Neural cell (in vitro differentiated cells): ENCODE results near the gene CPD. TPM values are rescaled to one million over a fixed set of nuclear protein-coding genes. Genes with fewer than 3 reads are reported as not detected.

ENCODE experiments used
- H2AFZ ChIP-seq: fragments of 200-600, 300-800 bp; sonication (generic), shearing (Covaris generic); 2 replicates; pipeline ENCODE4 v1.6.0; 2014; ENCODE audit warnings: low read depth, mild to moderate bottlenecking, antibody characterized with exemption, low read length, moderate library complexity
- H3F3A ChIP-seq: fragments of 200-600 bp; shearing (Covaris generic); 2 replicates; pipeline ENCODE4 v1.6.1; 2016; ENCODE audit warnings: mild to moderate bottlenecking, moderate library complexity, mixed read lengths, antibody characterized with exemption, low read length; ENCODE audit not compliant: insufficient read depth, poor library complexity, severe bottlenecking
- H3K27ac ChIP-seq: fragments of 200-600, 300-800 bp; sonication (generic), shearing (Covaris generic); 2 replicates; pipeline ENCODE4 v1.5.1; 2014; ENCODE audit warnings: mild to moderate bottlenecking, low read length, moderate library complexity
- H3K27me3 ChIP-seq: fragments of 300-800, 200-600 bp; sonication (generic), shearing (Covaris generic); 2 replicates; pipeline ENCODE4 v1.6.0; 2014; ENCODE audit warnings: mild to moderate bottlenecking, low read depth, low read length, moderate library complexity; ENCODE audit not compliant: insufficient read depth
- H3K36me3 ChIP-seq: fragments of 300-800, 200-600 bp; sonication (generic), shearing (Covaris generic); 2 replicates; pipeline ENCODE4 v1.5.1; 2014; ENCODE audit warnings: mild to moderate bottlenecking, antibody characterized with exemption, low read length, moderate library complexity; ENCODE audit not compliant: insufficient read depth
- H3K4me2 ChIP-seq: fragments of 300-800, 200-600 bp; sonication (generic), shearing (Covaris generic); 2 replicates; pipeline ENCODE4 v1.6.0; 2014; ENCODE audit warnings: mild to moderate bottlenecking, low read length
- H3K4me3 ChIP-seq: fragments of 300-800, 200-600 bp; sonication (generic), shearing (Covaris generic); 2 replicates; pipeline ENCODE4 v1.5.1; 2014; ENCODE audit warnings: mild to moderate bottlenecking, low read length, moderate library complexity
- H3K79me2 ChIP-seq: fragments of 200-600 bp; shearing (Covaris generic); replicated peaks from 2 replicates; pipeline ENCODE4 v1.6.0; 2014; ENCODE audit warnings: mild to moderate bottlenecking, low read length, moderate library complexity; ENCODE audit not compliant: insufficient read depth
- H3K9ac ChIP-seq: fragments of 300-800, 200-600 bp; sonication (generic), shearing (Covaris generic); 2 replicates; pipeline ENCODE4 v1.6.1; 2016; ENCODE audit warnings: mild to moderate bottlenecking, low read length, mixed read lengths
- H3K9me2 ChIP-seq: fragments of 200-600 bp; shearing (Covaris generic); 2 replicates; pipeline ENCODE4 v1.6.1; 2016; ENCODE audit warnings: mild to moderate bottlenecking, low read length, mixed read lengths; ENCODE audit not compliant: insufficient read depth
- H3K9me3 ChIP-seq: fragments of 200-600, 300-800 bp; sonication (generic), shearing (Covaris generic); 2 replicates; pipeline ENCODE4 v1.6.1; 2016; ENCODE audit warnings: mild to moderate bottlenecking, mixed run types, low read length, moderate library complexity, mixed read lengths
- H4K20me1 ChIP-seq: fragments of 200-600 bp; shearing (Covaris generic); 2 replicates; pipeline ENCODE4 v1.6.1; 2016; ENCODE audit warnings: mild to moderate bottlenecking, mixed run types; ENCODE audit not compliant: insufficient read depth
- EP300 ChIP-seq: fragments of 450-650 bp; conservative IDR thresholded peaks from 2 replicates; pipeline ENCODE4 v1.6.1; 2014; ENCODE audit warnings: antibody characterized with exemption, mild to moderate bottlenecking, moderate library complexity; ENCODE audit not compliant: poor library complexity, severe bottlenecking
- EZH2 ChIP-seq: fragments of 200-600, 300-800 bp; shearing (Covaris generic), sonication (generic); IDR thresholded peaks from 2 replicates; pipeline ENCODE4 v1.6.1; 2014; ENCODE audit warnings: antibody characterized with exemption, low read length, borderline replicate concordance, mild to moderate bottlenecking; ENCODE audit not compliant: insufficient read depth, poor library complexity, severe bottlenecking
- MXI1 ChIP-seq: fragments of 450-650 bp; conservative IDR thresholded peaks from 2 replicates; pipeline ENCODE4 v1.6.1; 2014; ENCODE audit warnings: antibody characterized with exemption, mild to moderate bottlenecking; ENCODE audit not compliant: poor library complexity, severe bottlenecking
- POLR2AphosphoS5 ChIP-seq: IDR thresholded peaks from 2 replicates; pipeline ENCODE4 v1.6.1; 2012
- RAD21 ChIP-seq: fragments of 450-650 bp; conservative IDR thresholded peaks from 2 replicates; pipeline ENCODE4 v1.6.1; 2014; ENCODE audit warnings: antibody characterized with exemption, mild to moderate bottlenecking, moderate library complexity
- SMC3 ChIP-seq: fragments of 450-650 bp; conservative IDR thresholded peaks from 2 replicates; pipeline ENCODE4 v1.6.1; 2014; ENCODE audit warnings: antibody characterized with exemption, mild to moderate bottlenecking, moderate library complexity; ENCODE audit not compliant: poor library complexity
- TAF1 ChIP-seq: IDR thresholded peaks from 2 replicates; pipeline ENCODE4 v1.6.1; 2012; ENCODE audit warnings: low read depth
- polyA plus RNA-seq: library from polyadenylated mRNA; depleted of rRNA; stranded (reverse); fragments of >200 nt; gene quantifications from 2 replicates; pipeline ENCODE4 v1.2.3, GENCODE V29; 2014
- TF ChIP-seq, protein P1 (sequence below): fragments of 450-650 bp; IDR thresholded peaks from 2 replicates; pipeline ENCODE4 v1.5.1; 2014; ENCODE audit warnings: antibody characterized with exemption, mild to moderate bottlenecking, moderate library complexity; ENCODE audit not compliant: poor library complexity, severe bottlenecking
- TF ChIP-seq, protein P2 (sequence below): IDR thresholded peaks from 2 replicates; pipeline ENCODE4 v1.6.1; 2012; ENCODE audit warnings: borderline replicate concordance

The CPD gene
- polyA plus RNA-seq, 1 donor from 2014 or later = 14.1 TPM

DNA sequence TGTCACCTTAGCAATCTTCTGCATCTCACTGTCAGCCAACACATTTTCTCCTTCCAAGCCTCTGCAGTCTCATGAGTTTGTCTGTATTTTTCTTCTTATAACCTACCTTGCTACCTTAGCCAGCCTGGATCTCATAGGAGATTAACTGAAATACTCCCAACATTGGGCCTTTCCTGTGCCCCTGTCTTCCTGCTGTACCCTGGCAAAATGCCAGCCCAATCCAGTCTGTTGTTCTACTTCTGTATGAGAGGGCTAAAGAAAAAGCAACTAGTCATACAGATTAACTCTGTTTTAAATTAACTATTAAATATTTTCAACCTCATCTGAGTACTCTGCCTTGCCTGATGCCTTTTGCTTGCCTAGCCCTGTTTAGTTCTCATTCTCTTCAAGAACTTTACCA, 116.9 kb downstream of the CPD start:
- H3K79me2 ChIP-seq = no peaks in the 10 kb centered on the region
- no peaks in the 10 kb centered on the region for H3K27me3 ChIP-seq
- no peak overlapping the region for H3K27ac ChIP-seq
- no peaks in the 10 kb centered on the region for H3F3A ChIP-seq
- TF ChIP-seq EZH2 (no peak), EP300 (no peak), SMC3 (no peak), RAD21 (no peak), MXI1 (no peak), TAF1 (no peak), POLR2AphosphoS5 (no peak)
- TF ChIP-seq, protein P1, sequence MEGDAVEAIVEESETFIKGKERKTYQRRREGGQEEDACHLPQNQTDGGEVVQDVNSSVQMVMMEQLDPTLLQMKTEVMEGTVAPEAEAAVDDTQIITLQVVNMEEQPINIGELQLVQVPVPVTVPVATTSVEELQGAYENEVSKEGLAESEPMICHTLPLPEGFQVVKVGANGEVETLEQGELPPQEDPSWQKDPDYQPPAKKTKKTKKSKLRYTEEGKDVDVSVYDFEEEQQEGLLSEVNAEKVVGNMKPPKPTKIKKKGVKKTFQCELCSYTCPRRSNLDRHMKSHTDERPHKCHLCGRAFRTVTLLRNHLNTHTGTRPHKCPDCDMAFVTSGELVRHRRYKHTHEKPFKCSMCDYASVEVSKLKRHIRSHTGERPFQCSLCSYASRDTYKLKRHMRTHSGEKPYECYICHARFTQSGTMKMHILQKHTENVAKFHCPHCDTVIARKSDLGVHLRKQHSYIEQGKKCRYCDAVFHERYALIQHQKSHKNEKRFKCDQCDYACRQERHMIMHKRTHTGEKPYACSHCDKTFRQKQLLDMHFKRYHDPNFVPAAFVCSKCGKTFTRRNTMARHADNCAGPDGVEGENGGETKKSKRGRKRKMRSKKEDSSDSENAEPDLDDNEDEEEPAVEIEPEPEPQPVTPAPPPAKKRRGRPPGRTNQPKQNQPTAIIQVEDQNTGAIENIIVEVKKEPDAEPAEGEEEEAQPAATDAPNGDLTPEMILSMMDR = no peak
- TF ChIP-seq, protein P2, sequence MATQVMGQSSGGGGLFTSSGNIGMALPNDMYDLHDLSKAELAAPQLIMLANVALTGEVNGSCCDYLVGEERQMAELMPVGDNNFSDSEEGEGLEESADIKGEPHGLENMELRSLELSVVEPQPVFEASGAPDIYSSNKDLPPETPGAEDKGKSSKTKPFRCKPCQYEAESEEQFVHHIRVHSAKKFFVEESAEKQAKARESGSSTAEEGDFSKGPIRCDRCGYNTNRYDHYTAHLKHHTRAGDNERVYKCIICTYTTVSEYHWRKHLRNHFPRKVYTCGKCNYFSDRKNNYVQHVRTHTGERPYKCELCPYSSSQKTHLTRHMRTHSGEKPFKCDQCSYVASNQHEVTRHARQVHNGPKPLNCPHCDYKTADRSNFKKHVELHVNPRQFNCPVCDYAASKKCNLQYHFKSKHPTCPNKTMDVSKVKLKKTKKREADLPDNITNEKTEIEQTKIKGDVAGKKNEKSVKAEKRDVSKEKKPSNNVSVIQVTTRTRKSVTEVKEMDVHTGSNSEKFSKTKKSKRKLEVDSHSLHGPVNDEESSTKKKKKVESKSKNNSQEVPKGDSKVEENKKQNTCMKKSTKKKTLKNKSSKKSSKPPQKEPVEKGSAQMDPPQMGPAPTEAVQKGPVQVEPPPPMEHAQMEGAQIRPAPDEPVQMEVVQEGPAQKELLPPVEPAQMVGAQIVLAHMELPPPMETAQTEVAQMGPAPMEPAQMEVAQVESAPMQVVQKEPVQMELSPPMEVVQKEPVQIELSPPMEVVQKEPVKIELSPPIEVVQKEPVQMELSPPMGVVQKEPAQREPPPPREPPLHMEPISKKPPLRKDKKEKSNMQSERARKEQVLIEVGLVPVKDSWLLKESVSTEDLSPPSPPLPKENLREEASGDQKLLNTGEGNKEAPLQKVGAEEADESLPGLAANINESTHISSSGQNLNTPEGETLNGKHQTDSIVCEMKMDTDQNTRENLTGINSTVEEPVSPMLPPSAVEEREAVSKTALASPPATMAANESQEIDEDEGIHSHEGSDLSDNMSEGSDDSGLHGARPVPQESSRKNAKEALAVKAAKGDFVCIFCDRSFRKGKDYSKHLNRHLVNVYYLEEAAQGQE = no peak
- H3K9me2 ChIP-seq = no peaks in the 10 kb centered on the region
- peaks cover 19% of the 10 kb centered on the region for H3K36me3 ChIP-seq
- H3K4me3 ChIP-seq = no peak overlapping the region
- H4K20me1 ChIP-seq = no peaks in the 10 kb centered on the region
- no peak overlapping the region for H3K9ac ChIP-seq
- H3K9me3 ChIP-seq = no peaks in the 10 kb centered on the region
- no peak overlapping the region for H2AFZ ChIP-seq
- no peak overlapping the region for H3K4me2 ChIP-seq

DNA sequence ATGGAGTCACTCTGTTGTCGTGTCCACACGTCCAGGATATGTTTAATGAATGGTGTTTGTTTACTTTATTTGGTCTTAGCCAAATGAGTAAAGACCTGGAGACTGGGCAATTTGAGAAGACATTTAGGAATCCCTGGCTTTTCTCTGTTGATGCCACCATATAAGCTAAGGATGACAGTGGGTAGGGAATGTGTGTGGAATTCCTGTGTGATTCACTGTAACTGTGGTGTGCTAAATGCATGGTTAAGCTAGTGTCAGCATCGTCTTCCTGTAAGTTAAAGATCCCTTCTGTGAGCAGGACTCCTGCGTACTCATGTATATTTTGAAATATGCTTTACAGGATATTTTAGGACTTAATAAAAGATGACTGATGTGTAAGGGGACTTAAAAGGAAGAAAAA, 124.8 kb downstream of the CPD start:
- Histone ChIP-seq H3K9me3 (no peaks in the 10 kb centered on the region), H3K27me3 (no peaks in the 10 kb centered on the region), H2AFZ (no peak overlapping the region), H3K9ac (no peak overlapping the region), H3K9me2 (no peaks in the 10 kb centered on the region), H3K27ac (no peak overlapping the region), H4K20me1 (no peaks in the 10 kb centered on the region), H3K79me2 (no peaks in the 10 kb centered on the region), H3K4me3 (no peak overlapping the region), H3F3A (no peaks in the 10 kb centered on the region), H3K36me3 (no peaks in the 10 kb centered on the region), H3K4me2 (no peak overlapping the region)
- no peak for TF ChIP-seq MXI1
- TF ChIP-seq, protein P1 = no peak
- TF ChIP-seq EP300 = no peak
- TF ChIP-seq, protein P2 = no peak
- TF ChIP-seq SMC3 = no peak
- TF ChIP-seq EZH2 = no peak
- no peak for TF ChIP-seq POLR2AphosphoS5
- TF ChIP-seq RAD21 = no peak
- no peak for TF ChIP-seq TAF1
